NCI-H2081 treated with DMSO at 0.1 percent for 48 hours (cell line): ENCODE measurements around the gene CTNND2.

Experiments used
- DNase-seq: peaks from one replicate; lab custom pipeline; 2025; lab: John Stamatoyannopoulos, UW

CTNND2 gene

GRCh38 chr5:11904265-11904906, at the start of gene CTNND2:
Gene CTNND2, minus strand, starts transcription at chr5:11904446. Its CDS starts 593 bp downstream, at chr5:11903853.
- peak; percentile 69 for DNase-seq

GRCh38 chr5:11946317-11946716, 42.1 kb upstream of the CTNND2 start:
- DNase-seq, result no peak

DNA sequence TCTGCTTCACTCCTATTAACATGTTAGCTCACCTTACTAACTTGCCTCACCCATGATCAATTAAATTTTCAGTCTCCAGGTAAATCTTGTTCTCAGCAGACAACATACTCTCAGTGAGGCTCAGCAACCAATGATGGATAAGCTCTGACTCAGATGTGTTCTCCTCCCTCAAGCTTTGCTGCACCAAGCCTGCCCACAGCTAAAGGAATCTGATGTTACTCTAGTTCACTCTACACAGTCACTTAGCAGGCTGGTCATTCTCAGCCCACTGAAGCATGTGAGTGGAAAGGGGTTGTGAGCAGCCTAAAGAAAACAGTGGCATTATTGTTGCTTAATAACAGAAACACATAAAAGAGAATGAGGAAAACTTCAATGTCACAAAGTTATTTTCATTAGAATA, 37.3 kb upstream of the CTNND2 start:
- DNase-seq, result no peak

DNA sequence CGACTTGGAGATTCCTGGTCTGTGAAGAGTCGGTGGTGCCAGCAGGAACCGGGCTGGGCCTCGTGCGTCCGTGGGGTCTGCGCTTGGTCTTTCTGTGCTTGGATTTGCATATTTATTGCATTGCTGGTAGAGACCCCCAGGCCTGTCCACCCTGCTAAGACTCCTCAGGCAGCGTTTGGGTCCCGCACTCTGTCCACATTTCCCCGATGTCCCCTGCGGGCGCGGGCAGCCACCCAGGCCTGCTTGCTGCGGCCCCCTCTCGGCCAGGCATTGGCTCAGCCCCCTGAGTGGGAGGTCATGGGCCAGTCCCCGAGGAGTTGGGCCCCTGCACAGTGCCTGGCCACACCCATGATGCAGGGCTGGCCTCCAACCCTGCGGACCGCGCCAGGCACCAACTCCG, 27.4 kb upstream of the CTNND2 start:
- no peak for DNase-seq

DNA sequence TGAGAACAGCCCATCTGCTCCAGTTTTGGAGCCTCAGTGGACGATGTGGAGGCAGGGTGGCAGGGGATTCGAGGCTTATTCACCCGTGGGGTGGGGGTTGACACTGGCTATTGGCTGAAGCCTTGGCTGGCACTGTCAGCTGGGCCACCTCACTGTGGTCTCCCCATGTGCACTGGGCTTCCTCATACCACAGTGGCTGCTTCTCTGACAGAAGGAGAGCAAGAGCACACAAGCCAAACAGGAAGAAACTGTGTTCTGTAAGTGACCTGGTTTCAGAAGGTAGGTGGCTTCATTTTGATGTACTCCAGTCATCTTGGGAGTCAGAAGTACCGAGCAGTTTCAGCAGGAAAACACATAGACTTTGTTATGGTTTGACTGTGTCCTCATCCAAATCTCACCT, 24.7 kb upstream of the CTNND2 start:
- DNase-seq, result no peak

GRCh38 chr5:11925701-11926100, 21.5 kb upstream of the CTNND2 start:
- DNase-seq, result no peak

- DNase-seq, result no peak
These were observed 18.1 kb upstream of the CTNND2 start for GRCh38 chr5:11922394-11922793.

DNA sequence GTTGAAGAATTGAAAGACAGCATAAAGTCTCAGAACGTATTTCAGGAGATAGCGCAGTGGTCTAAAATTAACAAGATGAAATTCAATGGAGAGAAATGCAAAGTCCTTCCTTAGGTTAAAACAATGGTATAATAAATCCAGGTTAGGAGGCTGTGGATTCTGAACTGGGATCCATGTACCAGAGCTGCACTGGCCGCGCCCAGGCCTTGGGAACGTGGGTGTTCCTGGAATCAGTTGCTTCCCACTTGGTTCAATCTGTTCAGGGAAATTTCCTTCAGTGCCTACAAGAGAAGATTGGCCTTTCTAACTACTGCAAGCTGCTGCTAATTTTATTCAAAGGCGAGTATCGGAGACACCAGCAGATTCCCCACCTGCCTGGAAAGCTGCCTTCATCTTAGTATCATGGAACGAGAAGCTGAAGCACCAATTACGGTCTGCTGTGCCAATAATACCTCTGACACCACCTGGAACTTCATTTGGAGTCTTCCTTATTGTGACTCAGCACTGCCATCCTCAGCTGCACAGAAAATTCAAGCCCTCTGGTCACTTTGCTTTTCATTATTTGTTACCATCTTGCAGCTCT, 14.3 kb upstream of the CTNND2 start:
- no peak for DNase-seq

GRCh38 chr5:11909471-11909870, 5.2 kb upstream of the CTNND2 start:
- DNase-seq, result no peak

DNA sequence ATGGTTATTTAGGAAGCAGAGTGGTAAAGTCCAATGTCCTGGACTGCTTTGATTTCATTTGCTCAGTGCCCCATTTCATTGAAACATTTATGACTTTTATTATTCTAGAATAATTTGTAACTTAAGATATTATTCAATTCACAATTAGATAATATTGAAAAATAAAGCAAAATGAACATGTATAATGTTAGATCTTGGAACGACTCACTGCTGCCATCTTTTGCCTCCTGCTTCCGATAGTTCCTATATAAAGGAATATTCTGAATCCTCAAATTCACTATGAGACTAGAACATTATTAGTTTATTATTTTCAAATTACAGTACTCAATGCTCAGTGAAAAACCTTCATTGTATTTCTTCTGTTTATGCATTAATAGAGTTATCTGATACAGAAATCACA, 2.3 kb upstream of the CTNND2 start:
- no peak for DNase-seq

GRCh38 chr5:11905206-11905605, 960 bp upstream of the CTNND2 start:
- no peak for DNase-seq

- no peak for DNase-seq
These were observed 507 bp downstream of the CTNND2 start for GRCh38 chr5:11903614-11904264.

GRCh38 chr5:11903121-11903613, 1.1 kb downstream of the CTNND2 start:
- no peak for DNase-seq

DNA sequence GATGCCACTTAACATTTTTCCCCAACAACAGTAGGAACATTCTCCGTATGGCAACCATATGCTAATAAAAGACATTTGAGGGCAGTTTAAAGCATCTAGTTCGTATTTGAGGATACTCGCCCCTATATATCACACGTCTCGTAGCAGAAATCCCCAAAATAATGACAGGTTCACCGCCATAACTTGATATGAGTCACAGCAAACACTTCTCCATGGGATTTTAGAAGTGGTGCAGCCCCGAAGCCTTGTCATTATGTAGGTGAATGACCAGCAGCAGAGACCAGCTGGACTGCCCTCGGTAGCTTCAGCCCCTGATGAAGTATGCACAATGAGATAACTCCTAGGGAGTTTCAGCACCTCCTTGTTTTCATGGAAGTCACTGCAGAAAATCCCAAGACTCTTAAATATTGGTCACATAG, 2.0 kb downstream of the CTNND2 start:
- no peak for DNase-seq

- DNase-seq, result no peak
These were observed 5.5 kb downstream of the CTNND2 start for GRCh38 chr5:11898787-11899186.

- DNase-seq, result no peak
These were observed 6.5 kb downstream of the CTNND2 start for GRCh38 chr5:11897781-11898180.

DNA sequence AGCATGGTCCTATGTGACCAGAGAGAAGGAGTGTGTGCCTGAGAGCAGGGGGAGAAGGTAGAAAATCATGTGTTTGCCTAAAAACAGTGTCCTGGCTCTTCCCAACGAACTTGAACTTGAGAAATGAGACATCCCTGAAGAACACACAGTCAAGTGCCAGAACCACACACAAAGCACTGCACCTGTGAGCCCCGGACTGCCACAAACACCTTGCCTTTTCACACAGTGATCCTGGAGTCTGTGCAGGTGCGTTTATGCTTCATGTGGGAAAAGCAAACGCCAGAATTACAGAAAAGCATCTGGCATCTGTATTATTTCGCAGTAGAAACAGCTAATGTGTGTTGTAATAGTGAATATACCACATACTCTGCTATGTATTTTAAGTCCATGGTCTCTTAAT, 9.3 kb downstream of the CTNND2 start:
- DNase-seq, result no peak

- no peak for DNase-seq
These were observed 11.4 kb downstream of the CTNND2 start for GRCh38 chr5:11892832-11893231.

DNA sequence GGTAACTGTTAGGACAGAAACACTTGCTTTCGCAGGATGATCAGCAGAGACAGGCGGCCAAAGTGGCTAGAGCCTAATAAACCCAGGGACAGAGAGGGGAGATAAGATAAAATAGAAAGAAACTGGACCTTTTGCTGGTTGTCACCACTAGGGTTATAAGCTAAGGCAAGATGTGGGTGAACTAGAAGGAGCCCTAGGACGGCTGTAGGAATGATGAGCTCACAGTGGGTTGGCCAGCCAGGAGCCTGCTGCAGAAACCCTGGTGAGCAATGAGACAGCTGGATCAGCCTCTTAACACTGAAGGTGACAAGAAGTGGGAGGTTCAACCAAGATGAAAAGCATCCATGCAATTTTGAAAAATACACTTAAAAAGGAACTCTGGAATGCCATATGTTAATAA, 13.5 kb downstream of the CTNND2 start:
- DNase-seq, result no peak

DNA sequence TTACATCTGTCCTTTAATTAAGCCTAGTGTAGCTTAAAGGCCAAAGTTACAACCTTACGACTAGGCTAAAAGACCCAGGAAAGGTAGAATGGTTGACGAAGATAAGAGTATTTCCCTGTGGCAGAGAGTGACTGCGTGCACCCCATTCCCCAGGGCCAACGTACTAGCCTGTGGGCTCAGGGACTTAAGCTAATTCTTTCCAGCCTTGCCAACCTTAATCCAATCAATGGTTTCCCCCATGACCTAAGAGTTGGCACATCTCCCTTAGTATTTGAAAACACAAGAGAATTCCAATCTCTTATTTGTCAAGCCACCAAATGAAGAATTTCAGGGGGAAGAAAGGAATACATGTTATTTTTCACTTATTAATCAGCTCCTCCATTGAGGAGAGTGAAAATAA, 16.0 kb downstream of the CTNND2 start:
- DNase-seq, result no peak

GRCh38 chr5:11878814-11879213, 25.4 kb downstream of the CTNND2 start:
- DNase-seq, result no peak

- no peak for DNase-seq
These were observed 30.7 kb downstream of the CTNND2 start for GRCh38 chr5:11873587-11873986.

GRCh38 chr5:11869203-11869602, 35.0 kb downstream of the CTNND2 start:
- no peak for DNase-seq
